Choroid plexus epithelial cell (primary cell): ENCODE data around the gene PRKCA.

Experiments
- DNase-seq: peaks from one replicate; pipeline ENCODE4 v3.0.0-alpha.2; 2010; ENCODE audit warnings: low read depth
- H3K4me3 ChIP-seq: 2 replicates; pipeline ENCODE4 v1.5.1; 2011; ENCODE audit warnings: low read depth, mild to moderate bottlenecking, control low read depth, low read length, moderate library complexity
- TF ChIP-seq, protein P1 (sequence below): conservative IDR thresholded peaks from 2 replicates; pipeline ENCODE4 v1.5.1; 2011; ENCODE audit warnings: low read depth, mild to moderate bottlenecking, control low read depth, inconsistent platforms, low read length, moderate library complexity

The PRKCA gene

DNA sequence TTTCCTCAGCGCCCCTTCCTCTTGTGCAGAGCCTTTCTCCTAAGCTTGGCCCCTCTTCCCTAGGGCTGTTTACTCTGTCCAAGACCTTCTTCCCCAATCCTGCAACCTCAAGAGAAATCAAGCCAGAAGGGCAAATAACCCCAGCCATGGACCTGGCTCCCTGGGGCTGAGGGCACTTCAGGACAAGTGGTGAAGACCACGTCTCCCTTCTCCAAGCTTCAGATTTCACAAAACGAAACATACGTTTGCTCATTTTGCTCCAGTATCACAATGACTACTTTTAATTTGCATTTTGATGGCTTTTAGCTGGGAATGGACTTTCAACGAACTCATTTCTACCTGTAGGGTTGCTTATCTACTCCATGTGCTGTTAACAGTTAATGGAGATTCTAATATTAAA, 392.7 kb downstream of the PRKCA start:
- TF ChIP-seq, protein P1, sequence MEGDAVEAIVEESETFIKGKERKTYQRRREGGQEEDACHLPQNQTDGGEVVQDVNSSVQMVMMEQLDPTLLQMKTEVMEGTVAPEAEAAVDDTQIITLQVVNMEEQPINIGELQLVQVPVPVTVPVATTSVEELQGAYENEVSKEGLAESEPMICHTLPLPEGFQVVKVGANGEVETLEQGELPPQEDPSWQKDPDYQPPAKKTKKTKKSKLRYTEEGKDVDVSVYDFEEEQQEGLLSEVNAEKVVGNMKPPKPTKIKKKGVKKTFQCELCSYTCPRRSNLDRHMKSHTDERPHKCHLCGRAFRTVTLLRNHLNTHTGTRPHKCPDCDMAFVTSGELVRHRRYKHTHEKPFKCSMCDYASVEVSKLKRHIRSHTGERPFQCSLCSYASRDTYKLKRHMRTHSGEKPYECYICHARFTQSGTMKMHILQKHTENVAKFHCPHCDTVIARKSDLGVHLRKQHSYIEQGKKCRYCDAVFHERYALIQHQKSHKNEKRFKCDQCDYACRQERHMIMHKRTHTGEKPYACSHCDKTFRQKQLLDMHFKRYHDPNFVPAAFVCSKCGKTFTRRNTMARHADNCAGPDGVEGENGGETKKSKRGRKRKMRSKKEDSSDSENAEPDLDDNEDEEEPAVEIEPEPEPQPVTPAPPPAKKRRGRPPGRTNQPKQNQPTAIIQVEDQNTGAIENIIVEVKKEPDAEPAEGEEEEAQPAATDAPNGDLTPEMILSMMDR = no peak
- DNase-seq = no peak
- no peak overlapping the region for H3K4me3 ChIP-seq

DNA sequence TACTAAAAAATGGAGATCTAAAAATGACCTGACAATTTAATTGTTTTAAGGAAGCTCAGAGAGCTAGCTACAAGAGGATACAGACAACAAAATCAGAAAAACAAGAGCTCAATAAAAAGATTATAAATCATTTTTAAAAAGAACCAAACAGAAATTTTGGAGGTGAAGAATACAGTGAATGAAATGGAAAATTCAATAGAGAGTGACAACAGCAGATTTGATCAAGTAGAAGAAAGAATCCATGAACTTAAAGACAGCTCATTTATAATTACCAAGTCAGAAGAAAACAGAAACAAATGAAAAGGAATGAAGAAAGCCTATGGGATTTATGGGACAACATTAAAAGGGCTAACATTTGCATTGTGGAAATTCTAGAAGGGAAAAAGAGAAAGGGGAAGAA, 395.9 kb downstream of the PRKCA start:
- TF ChIP-seq, protein P1 = no peak
- H3K4me3 ChIP-seq = no peak overlapping the region
- no peak for DNase-seq

DNA sequence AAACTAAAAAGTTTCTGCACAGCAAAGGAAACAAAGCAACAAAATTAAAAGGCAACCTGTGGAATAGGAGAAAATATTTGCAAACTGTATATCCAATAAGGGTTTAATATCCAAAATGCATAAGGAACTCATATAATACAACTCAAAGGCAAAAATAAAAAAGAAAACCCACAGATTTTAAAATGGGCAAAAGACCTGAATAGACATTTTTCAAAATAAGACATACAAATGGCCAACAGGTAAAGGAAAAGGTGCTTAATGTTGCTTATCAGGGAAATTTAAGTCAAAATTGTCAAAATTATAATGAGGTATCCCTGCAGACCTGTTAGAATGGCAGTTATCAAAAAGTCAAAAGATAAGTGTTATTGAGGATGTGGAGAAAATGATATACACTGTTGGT, 399.0 kb downstream of the PRKCA start:
- DNase-seq = no peak
- TF ChIP-seq, protein P1 = no peak
- no peak overlapping the region for H3K4me3 ChIP-seq

DNA sequence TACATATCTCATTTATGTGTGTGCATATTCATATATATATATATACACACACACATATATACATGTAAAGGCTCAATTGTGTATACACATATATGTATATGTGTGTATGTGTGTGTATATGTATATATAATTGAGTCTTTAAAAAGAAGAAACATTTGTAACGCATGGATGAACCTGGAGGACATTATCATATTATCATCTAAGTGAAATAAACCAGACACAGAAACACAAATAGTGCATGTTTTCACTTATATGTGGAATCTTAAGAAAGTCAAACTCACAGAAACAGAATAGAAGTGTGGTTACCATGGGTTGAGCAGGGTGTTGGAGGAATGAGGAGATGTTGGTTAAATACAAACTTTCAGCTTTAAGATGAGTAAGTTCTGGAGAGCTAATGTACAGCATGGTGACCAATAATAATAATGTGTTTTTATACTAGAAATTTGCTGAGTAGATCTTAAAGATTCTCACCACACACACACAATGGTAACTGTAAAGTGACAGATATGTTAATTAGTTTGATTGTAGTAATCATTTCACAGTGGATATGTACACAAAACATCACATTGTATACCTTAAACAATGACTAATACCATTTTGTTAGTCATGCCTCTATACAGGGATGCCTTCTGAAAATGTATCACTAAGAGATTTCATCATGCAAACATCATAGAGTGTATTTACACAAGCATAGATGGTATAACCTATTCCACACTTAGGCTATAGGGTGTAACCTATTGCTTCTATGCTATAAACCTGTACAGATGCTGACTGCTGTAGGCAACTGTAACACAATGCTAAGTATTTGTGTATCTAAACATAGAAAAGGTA, 399.9 kb downstream of the PRKCA start:
- H3K4me3 ChIP-seq = no peak overlapping the region
- peak; percentile 29 for DNase-seq
- TF ChIP-seq, protein P1 = no peak

DNA sequence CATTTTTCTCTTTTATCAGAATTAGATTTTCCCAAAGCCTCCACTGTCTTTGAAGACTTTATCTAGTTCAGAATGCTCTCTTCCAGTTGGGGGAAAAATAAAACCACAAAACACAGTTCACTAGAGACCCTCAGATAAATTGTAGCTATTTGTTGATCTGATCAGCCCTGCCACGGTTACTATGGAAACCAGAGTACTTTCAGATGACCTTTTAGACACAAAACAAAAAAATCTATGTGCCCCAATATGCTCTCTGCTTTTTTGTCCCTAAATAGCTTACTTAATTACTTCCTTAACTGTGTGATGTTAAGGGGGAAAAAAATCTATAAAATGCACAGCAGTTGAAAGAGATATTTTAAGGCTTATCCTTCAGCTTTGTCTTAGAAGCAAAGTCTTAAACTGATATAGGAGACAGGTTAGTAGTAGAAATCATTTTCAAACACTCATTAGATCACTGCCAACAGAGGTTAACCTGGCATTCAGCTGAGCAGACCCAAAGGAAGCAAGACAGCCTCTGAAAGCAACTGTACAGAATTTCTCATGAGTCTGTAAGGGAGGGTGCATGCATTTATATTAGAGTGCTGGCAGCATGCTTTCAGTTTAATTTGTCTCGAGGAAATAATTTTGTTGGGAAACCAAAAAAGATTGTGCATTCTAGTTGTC, 402.6 kb downstream of the PRKCA start:
- TF ChIP-seq, protein P1 = no peak

DNA sequence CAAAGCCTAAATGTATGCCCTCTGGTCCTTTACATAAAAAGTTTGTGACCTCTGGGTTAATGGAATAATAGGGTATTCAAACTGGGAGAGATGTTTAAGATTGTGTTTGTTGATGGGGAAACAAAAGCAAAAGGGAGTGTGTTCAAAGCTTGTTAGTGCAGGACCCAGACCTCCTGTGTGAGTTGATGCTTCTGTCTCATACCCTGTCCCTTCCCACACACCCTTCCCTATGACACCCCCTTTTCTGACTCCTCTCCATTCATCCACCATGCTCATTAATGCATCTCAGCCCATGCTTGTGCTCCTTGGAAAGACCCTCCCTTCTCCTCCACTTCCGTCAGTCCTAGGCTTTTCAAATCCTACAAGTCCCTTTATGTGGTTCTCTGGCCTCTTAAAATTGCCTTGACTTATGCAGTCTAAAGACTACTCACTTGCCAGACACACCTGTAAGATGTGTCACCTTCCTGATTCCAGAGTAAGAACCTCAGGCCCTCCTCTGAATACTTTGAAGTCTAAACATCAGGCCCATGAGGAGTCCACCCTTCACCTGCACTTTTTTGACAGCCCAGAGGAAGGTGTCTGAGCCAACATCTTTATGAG, 404.5 kb downstream of the PRKCA start:
- TF ChIP-seq, protein P1 = no peak
- no peak for DNase-seq
- no peak overlapping the region for H3K4me3 ChIP-seq

More for the DNA sequence above, 402.6 kb downstream of the PRKCA start:
- H3K4me3 ChIP-seq = no peak overlapping the region
- DNase-seq = no peak
